ENCODE results near the gene PTPRH.

DNA sequence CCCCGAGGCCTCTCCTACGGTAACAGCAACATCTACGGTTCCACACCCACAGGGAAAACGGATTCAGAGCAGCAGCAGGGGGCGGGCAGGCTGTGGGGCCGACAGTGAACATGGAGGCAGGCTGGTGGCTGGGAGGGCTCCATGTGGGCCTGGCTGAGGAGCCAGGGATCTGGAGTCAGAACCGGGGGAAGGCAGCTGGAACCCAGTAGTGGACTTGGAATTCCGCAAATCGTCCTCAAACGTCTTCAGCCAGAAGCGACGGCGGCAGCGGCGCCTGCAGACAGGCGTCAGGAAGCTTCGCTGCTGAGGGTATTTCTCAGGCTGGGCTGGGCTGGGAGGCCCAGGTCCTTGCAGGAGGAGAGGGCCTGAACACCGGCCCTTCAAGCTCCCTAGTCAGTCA is 17.5 kb upstream of the PTPRH start:
- TF ChIP-seq, protein P1, sequence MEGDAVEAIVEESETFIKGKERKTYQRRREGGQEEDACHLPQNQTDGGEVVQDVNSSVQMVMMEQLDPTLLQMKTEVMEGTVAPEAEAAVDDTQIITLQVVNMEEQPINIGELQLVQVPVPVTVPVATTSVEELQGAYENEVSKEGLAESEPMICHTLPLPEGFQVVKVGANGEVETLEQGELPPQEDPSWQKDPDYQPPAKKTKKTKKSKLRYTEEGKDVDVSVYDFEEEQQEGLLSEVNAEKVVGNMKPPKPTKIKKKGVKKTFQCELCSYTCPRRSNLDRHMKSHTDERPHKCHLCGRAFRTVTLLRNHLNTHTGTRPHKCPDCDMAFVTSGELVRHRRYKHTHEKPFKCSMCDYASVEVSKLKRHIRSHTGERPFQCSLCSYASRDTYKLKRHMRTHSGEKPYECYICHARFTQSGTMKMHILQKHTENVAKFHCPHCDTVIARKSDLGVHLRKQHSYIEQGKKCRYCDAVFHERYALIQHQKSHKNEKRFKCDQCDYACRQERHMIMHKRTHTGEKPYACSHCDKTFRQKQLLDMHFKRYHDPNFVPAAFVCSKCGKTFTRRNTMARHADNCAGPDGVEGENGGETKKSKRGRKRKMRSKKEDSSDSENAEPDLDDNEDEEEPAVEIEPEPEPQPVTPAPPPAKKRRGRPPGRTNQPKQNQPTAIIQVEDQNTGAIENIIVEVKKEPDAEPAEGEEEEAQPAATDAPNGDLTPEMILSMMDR (IDR thresholded peaks at IDR 0.05; ENCODE audit: low read length), result no peak
- no peak for TF ChIP-seq EZH2 (IDR thresholded peaks at IDR 0.05; ENCODE audit: borderline replicate concordance, low read length)

Data from OCI-LY1 (cell line).